HG02763 (cell line): ENCODE data around the gene HYI.

Experiments used
- ATAC-seq: cut with Tn5 transposase; IDR thresholded peaks from one replicate; pipeline ENCODE4 v1.9.1; 2021; ENCODE audit warnings: mild to moderate bottlenecking, moderate library complexity; ENCODE audit not compliant: unreplicated experiment

Gene HYI

GRCh38 chr1:43404353-43404752 is 49.4 kb downstream of the HYI start:
- ATAC-seq = no peak

GRCh38 chr1:43402089-43402865 is 51.5 kb downstream of the HYI start:
- no peak for ATAC-seq
